Body of pancreas (tissue), 4 donors: ENCODE measurements around the gene PRM1. TPM values are rescaled to one million over a fixed set of nuclear protein-coding genes. Genes with fewer than 3 reads are reported as not detected.

ENCODE experiments used
- ATAC-seq: fragments of 150-250 bp; one replicate; pipeline ENCODE4 v1.9.1; 2016
- DNase-seq, 4 donors: peaks; one replicate each; pipeline ENCODE4 v3.0.0-alpha.2; 2019
- H3K27ac ChIP-seq, 4 donors: fragments of 200-600 bp; sonication (generic); 1 replicate in 3 of 4; 2 replicates in 1 of 4; pipeline versions ENCODE4 v1.5.1 to v1.6.1; 2016 to 2019; ENCODE audit warnings: mild to moderate bottlenecking in 1 of 4, mixed read lengths in 1 of 4, moderate library complexity in 1 of 4
- H3K27me3 ChIP-seq, 2 donors: fragments of 200-600 bp; sonication (generic); one replicate each; pipeline ENCODE4 v1.6.0; 2016; ENCODE audit warnings: mild to moderate bottlenecking in 1 of 2
- H3K36me3 ChIP-seq, 2 donors: fragments of 200-600 bp; sonication (generic); replicated peaks in 1 of 2; 2 replicates each; pipeline ENCODE4 v1.5.1; 2016; ENCODE audit warnings: low read depth in 2 of 2; ENCODE audit not compliant: insufficient read depth in 1 of 2
- H3K4me1 ChIP-seq: fragments of 200-600 bp; sonication (generic); one replicate; pipeline ENCODE4 v1.6.0; 2016
- H3K4me3 ChIP-seq, 2 donors: fragments of 200-600 bp; sonication (generic); 1 replicate in 1 of 2; 2 replicates in 1 of 2; pipeline ENCODE4 v1.5.1; 2016 to 2019
- H3K9me3 ChIP-seq, 3 donors: fragments of 200-600 bp; sonication (generic); 1 replicate in 2 of 3; 2 replicates in 1 of 3; pipeline ENCODE4 v1.5.1; 2016
- POLR2A ChIP-seq, 3 donors: fragments of 450-650 bp; IDR thresholded peaks; one replicate each; pipeline ENCODE4 v1.6.1; 2016; ENCODE audit warnings: antibody characterized with exemption in 3 of 3, mild to moderate bottlenecking in 2 of 3
- WGBS, 2 donors: methylation state at CpG; one replicate each; pipeline ENCODE4 v1.1.5; 2017; 5-methylcytosine and 5-hydroxymethylcytosine counted together
- intact Hi-C: fragments of 100-400 bp; cut with DNase I; formaldehyde crosslinking; loops from one replicate; pipeline ENCODE4 v1.15.1; 2023
- total RNA-seq, 2 donors: library from RNA; depleted of rRNA; stranded (reverse); fragments of >200 nt; gene quantifications; one replicate each; pipeline ENCODE4 v1.1.0, GENCODE V29; 2016
- TF ChIP-seq, protein P1 (sequence below), 7 experiments: fragments of 450-650 bp in 4 of 7; fragments of 200-600 bp in 3 of 7; sonication (generic) in 3 of 7; IDR thresholded peaks; one replicate each; pipeline ENCODE4 v1.5.1; 2016 to 2019; ENCODE audit warnings: antibody characterized with exemption in 7 of 7

Gene PRM1
- total RNA-seq, 2 donors from 2014 or later = not detected

DNA sequence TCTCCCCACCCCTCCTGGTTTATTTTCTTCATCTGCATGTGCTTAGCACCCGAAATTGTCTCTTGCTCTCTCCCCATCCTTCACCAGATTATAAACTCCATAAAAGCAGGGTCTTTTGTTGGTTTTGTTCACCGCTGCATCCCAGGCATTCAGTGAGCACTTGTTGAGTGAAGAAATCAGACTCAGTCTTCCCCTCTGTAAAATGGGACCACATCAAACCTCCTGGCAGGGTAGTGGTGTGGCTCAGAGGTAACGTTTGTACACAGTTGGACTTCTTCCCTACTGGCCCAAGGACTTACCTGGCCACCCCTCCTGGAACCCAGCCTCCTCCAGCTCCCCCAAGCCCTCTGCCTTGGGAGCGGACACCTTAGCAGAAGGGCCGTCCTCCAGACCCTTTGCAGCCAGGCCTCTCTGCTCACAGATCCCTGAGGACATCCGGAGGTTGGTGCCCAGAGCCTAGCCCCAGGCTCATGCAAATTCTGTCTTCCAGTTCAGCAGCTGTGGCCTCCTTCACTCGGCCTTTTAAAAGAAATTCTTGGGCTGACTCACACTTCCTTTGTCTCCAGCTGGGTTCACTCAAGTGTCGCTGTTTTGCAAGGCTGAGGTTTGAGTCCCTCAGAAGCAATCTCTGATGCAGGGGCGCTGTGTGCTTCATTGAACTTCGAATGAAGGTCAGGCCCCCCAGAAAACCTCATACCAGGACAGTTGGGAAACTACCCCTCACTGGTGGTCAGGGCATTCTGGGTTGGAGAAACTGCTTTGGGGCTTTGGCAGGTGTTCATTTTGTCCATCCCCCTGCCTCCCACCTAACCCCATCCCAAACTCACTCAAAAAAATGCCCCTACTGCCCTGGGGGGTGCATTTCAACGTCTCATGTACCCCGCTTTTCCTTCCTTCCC is 47.3 kb upstream of the PRM1 start:
- Histone ChIP-seq H3K4me3 (no peak overlapping the region), H3K27ac (no peak overlapping the region), H3K9me3 (no peaks in the 10 kb centered on the region), H3K4me1 (no peaks in the 10 kb centered on the region), H3K36me3 (no peaks in the 10 kb centered on the region), H3K27me3 (no peaks in the 10 kb centered on the region)
- peak; percentile 64 for ATAC-seq
- intact Hi-C loops = no loop called here
- no peak for TF ChIP-seq POLR2A (IDR thresholded peaks at IDR 0.05)
- TF ChIP-seq, protein P1, sequence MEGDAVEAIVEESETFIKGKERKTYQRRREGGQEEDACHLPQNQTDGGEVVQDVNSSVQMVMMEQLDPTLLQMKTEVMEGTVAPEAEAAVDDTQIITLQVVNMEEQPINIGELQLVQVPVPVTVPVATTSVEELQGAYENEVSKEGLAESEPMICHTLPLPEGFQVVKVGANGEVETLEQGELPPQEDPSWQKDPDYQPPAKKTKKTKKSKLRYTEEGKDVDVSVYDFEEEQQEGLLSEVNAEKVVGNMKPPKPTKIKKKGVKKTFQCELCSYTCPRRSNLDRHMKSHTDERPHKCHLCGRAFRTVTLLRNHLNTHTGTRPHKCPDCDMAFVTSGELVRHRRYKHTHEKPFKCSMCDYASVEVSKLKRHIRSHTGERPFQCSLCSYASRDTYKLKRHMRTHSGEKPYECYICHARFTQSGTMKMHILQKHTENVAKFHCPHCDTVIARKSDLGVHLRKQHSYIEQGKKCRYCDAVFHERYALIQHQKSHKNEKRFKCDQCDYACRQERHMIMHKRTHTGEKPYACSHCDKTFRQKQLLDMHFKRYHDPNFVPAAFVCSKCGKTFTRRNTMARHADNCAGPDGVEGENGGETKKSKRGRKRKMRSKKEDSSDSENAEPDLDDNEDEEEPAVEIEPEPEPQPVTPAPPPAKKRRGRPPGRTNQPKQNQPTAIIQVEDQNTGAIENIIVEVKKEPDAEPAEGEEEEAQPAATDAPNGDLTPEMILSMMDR (IDR thresholded peaks at IDR 0.05) = no peak
- peak; percentile 23 to 71 (median 41) for DNase-seq
- 56 to 67% methylated on average over 11 to 12 of the region's 12 CpGs for whole genome bisulfite sequencing, 2 donors

DNA sequence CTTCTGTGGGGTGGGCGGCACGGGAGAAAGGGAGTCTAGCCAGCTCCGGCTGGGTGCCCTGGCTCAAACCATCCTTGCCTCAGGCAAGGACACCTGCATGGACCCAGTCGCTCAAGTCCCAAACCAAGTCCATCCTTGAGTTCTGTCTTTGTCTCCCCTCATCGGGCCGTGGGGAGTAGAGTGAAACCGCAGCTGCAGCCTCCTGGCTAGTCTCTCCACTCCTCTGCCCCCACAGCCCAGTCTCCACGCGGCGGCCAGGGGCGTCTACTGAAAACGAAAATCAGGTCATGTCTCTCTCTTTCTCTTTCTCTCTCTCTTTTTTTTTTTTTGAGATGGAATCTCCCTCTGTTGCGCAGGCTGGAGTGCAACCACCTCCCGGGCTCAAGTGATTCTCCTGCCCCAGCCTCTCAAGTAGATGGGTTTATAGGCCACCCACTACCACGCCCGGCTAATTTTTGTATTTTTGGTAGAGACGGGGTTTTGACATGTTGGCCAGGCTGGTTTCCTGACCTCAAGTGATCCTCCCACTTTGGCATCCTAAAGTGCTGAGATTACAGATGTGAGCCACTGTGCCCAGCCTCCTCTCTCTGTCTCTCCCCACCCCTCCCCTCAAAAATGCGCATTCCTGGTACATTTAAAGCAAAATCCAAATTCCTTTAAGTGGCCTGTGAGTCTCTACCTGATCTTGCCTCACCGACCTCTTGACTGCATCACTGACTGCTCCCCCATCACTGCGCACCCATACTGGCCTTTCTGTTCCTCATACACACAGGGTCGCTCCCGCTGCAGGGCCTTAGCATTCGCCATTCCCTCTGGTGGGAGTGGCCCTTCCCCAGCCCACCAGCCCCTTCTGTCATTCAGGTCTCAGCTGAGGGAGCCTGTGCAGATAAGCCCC is 46.4 kb upstream of the PRM1 start:
- intact Hi-C loops = no loop called here
- no peak for DNase-seq
- ATAC-seq = no peak
- H3K4me1 ChIP-seq = no peaks in the 10 kb centered on the region
- H3K4me3 ChIP-seq = no peak overlapping the region
- H3K27me3 ChIP-seq = no peaks in the 10 kb centered on the region
- H3K27ac ChIP-seq = no peak overlapping the region
- H3K9me3 ChIP-seq = no peaks in the 10 kb centered on the region
- TF ChIP-seq POLR2A (IDR thresholded peaks at IDR 0.05) = no peak
- TF ChIP-seq, protein P1 (IDR thresholded peaks at IDR 0.05) = no peak
- WGBS, 2 donors = 90 to 94% methylated on average over 23 of the region's 23 CpGs
- H3K36me3 ChIP-seq = no peaks in the 10 kb centered on the region

DNA sequence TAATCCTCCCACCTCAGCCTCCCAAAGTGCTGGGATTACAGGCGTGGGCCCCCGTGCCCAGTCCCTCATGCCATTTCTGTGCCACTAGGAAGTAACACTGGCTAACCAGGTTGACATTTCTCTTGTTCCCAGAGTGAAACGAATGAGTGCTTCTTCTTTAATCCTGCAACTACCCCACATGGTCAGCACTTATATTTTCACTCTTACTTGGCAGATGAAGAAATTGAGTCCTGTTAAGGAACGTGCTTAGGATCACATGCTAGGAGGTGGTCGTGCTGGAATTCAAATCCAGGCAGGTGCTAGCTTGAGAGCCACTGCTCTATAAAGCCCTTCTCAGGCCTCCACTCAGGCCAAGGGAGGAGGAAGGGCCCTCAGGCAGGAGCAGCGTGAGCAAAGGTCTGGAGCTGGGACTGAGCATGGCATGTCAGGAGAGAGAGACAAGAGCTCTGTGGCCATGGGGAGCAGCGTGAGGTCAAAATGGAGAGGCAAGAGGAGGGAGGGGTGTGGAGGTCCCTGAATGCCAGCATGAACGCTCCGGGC is 45.7 kb upstream of the PRM1 start:
- Histone ChIP-seq H3K27ac (no peak overlapping the region), H3K9me3 (no peaks in the 10 kb centered on the region), H3K4me1 (no peaks in the 10 kb centered on the region), H3K27me3 (no peaks in the 10 kb centered on the region), H3K36me3 (no peaks in the 10 kb centered on the region), H3K4me3 (no peak overlapping the region)
- DNase-seq (no peak), ATAC-seq (no peak)
- intact Hi-C loops = no loop called here
- no peak for TF ChIP-seq POLR2A (IDR thresholded peaks at IDR 0.05)
- TF ChIP-seq, protein P1 (IDR thresholded peaks at IDR 0.05) = no peak
- 83 to 87% methylated on average over 9 of the region's 9 CpGs for WGBS, 2 donors

DNA sequence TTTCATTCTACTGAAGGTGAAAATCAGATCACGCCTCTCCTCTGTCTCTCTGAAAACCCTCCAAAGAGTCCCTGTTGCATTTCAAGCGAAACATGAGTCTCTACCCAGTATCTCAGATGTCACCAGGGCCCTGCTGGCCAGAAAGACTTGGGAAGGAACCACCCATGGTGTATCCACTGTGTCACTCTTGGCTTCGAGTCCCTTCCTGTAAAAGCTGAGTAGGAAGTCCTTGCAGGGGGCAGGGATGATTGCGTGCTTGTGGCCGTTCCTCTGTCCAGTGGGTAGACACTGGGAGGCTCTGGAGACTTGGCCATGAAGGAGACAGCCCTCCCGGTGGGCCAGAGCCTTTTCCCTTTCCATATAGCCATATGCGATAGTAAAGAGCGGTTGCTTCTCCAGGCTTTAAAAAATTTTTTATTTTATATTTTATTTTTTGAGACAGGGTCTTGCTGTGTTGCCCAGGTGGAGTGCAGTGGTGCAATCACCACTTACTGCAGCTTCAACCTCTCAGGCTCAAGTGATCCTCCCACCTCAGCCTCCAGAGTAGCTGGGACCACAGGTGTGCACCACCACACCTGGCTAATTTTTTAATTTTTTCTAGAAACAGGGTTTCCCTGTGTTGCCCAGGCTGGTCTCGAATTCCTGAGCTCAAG is 45.1 kb upstream of the PRM1 start:
- Histone ChIP-seq H3K36me3 (no peaks in the 10 kb centered on the region), H3K27ac (no peak overlapping the region), H3K27me3 (no peaks in the 10 kb centered on the region), H3K4me3 (no peak overlapping the region), H3K9me3 (no peaks in the 10 kb centered on the region), H3K4me1 (no peaks in the 10 kb centered on the region)
- intact Hi-C loops = no loop called here
- 77 to 78% methylated on average over 9 of the region's 9 CpGs for WGBS, 2 donors
- no peak for TF ChIP-seq POLR2A (IDR thresholded peaks at IDR 0.05)
- TF ChIP-seq, protein P1 (IDR thresholded peaks at IDR 0.05) = no peak
- no peak for ATAC-seq
- peak in 1 of 4 donors; percentile 28 for DNase-seq
